GM12874 (cell line): ENCODE data around the gene ISYNA1.

Experiments used
- CTCF ChIP-seq: IDR thresholded peaks from 2 replicates; pipeline ENCODE4 v1.5.1; 2011; ENCODE audit warnings: low read depth, mild to moderate bottlenecking, control low read depth, low read length, moderate library complexity; ENCODE audit not compliant: insufficient read depth

Gene ISYNA1

GRCh38 chr19:18427743-18428113 lies 10.2 kb downstream of the ISYNA1 start:
- TF ChIP-seq CTCF, result no peak

- no peak for TF ChIP-seq CTCF
These were observed 10.7 kb downstream of the ISYNA1 start for GRCh38 chr19:18427080-18427742.

- no peak for TF ChIP-seq CTCF
These were observed 11.5 kb downstream of the ISYNA1 start for GRCh38 chr19:18426416-18426767.

GRCh38 chr19:18425515-18426415 lies 12.2 kb downstream of the ISYNA1 start:
- TF ChIP-seq CTCF, result no peak

- TF ChIP-seq CTCF, result no peak
These were observed 12.9 kb downstream of the ISYNA1 start for GRCh38 chr19:18424890-18425514.

GRCh38 chr19:18424122-18424889 lies 13.6 kb downstream of the ISYNA1 start:
- no peak for TF ChIP-seq CTCF
